GM21423 (cell line): ENCODE results near the gene MRPL1.
A peak's percentile ranks its signal among the peaks of the same experiment; 100 is the strongest.

Experiments used
- ATAC-seq: cut with Tn5 transposase; IDR thresholded peaks from one replicate; pipeline ENCODE4 v1.9.1; 2021; ENCODE audit warnings: mild to moderate bottlenecking, moderate library complexity; ENCODE audit not compliant: unreplicated experiment

The MRPL1 gene

DNA sequence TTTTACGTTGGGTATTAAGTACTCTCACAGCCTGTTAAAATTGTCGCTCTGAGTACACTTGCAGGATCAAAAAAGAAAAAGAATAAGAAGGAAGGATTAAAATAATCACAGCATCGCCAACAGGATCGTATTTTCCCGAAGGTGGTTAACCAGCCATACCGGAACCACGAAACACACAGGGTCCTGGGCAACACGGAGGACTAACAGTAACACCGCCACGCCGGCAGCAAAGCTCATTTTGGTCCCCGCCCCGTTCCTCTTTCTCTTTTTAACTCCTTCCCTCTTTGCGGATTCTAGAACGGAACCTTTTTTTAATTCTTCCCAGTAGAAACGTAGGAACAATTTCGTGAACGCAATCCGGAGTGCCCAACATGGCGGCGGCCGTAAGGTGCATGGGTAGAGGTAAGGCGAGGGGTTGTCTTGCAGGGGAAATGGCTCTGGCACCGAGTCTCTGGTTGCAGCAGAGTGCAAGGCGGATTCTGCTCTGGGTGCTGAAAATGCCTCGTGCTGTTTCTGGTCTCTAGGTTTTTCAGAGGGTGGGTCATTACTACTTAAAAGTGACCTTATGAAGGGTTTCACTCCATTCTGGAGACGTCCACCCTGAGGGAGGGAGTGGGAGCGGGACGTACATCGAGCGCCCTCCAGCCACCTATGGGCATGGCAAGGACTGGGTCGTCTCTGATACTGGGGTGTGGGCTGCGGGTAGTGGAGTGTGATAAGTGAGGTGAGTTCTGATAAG, at the start of gene MRPL1:
Gene MRPL1 (plus strand): TSS at position 353 of the 739 bp plus-strand sequence. CDS start 19 bp downstream, at position 372.
- ATAC-seq: peak; percentile 85

DNA sequence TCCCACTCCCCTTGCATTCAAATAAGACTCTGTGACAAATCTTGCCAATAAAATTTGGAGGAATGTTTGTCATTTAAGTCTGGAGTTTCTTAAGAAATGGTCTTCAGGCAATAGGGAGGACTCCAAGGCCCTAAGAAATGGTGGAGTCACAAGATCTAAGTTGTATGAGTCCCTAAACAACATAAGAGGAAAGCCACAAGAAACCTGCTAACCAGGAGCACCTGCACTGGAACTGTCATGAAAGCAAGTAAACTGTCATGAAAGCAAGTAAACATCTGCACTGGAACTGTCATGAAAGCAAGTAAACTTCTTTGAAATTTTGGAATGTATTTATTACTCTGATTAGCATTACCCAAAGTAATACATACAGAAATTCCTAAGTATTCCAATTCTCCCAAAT, 47.0 kb upstream of the MRPL1 start:
- no peak for ATAC-seq

DNA sequence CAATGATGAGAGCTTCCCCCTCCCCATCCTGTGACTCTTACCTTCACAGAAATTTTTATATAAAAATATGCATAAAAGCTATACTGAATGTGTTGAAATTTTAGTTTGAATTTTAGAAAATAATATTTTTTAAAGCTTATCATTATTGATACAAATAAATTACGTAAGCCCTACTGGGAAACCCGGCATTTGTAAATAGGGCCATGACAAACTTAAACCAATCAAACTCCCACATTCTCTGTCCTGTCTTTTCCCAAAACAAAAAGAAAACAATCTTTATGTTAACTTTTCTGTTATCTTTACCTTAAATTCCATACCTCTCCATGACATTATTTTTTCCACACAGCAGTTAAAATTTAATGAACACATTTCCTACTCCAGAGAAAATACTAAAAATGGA, 46.1 kb upstream of the MRPL1 start:
- no peak for ATAC-seq

DNA sequence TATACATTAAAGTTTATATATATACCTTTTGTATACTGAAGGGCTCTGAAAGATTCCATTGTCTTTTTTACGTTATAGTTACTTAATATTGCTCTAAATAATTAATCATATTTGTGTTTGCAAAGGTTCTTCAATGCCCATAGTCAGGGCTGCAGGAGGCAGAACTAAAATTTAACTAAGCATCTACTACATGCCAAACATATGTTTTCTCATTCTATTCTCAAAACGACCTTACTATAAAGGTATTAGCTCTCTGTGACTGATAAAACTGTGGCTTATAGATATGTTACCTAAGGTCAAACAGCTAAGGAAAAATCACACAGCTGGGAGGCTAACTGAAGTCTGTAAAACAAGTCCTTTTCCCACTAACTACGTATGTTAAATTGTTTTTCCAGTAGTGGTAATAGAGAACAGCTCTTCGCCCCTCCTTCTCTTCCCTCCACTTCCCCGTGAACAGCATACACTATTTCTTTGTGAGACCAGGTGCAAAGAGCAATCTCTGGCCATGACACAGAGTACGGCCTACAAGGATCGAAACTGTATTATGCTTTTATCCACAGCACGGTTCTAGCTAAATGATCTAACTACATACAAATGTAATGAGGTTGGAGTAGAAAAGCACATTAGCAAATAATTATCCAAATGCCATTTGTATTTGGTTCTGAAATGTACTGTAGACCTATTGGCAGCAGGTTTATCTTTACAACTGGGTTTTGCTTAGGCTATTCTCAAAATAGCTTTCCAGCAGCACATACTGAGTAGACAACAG, 45.1 kb upstream of the MRPL1 start:
- no peak for ATAC-seq

DNA sequence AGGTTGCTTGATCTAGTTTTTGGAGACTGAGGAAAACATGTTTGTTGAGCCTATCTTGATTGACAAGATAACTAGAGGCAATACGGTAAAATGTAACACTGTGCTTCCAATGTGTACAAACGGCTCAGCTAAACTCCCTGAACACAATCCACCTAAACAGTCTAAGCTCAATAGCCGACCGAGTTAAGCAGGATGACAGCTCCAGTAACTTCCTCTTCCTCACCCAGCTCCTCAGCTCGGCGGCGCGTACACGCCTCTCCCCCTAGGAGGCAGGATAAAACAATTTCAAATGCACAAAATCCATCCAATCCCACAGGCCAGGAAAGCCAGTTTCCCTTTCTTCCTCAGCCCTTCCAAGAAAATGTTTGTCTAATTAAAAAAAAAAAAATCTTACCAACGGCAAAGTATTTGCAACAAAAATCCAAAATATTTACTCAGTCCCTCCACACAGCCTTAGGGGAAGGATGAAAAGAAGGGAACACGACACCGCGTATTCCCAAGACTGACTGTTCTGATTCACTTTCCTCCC, 44.5 kb upstream of the MRPL1 start:
- no peak for ATAC-seq

DNA sequence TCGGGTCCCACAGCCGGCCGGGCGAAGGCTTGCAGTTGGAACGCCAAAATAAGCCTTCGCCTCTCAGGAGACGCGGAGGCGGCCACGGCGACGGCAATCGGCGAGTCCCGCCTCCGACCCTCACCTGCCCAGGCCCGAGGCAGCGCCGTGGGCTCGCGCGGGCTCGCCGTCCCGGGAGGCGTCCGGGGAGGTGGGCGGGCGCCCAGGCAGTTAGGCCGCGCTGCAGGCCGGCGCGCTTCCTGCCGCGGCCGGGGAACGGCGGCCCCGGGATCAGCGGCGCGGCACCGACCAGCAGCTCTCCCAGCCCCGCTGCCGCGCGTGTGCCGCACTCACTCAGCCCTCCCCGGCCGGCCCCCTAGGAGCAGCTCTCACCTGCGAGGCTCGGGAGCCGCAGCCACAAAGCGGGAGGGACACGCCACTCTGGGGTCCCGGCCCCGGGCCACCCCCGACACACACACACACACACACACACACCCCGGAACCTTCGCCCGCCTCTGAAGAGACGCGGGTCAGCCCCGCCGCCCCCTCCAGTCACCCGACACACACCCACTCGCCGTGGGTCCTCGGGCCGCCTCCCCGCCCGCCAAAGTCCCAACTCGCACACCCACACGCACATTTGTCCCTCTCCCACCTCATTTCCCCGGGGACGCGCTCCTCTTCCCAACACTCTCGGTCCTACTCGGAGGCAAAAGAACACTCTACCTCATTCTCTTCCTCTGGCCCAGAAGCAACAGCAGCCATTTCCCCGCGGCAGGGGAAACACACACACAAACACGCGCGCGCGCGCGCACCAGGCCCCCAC, 43.8 kb upstream of the MRPL1 start, which contains the start of gene CNOT6L:
Gene CNOT6L (minus strand): TSS at position 767 of the 802 bp plus-strand sequence. CDS start 60 bp downstream, at position 707.
- ATAC-seq: peak; percentile 23

DNA sequence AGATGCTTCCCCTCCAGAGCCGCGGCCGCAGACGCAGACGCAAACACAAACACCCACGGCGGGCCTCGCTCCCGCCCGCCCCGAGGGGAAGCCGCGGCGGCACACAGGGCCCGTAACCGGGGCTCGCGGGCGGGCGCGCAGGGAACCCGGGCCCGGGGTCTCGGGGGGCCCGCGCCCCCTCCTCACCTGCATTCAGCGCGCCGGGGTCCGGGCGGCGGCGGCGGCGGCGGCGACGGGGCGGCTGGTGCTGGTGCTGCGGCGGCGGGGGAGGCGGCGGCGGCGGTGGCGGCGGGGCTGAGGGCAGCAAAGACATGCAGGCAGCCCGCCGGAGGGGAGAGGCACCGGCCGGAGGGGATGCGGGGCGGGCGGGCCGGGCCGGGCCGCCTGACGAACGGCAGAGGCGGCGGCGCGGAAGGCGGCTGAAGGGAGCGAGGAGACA, 43.2 kb upstream of the MRPL1 start:
- peak; percentile 12 for ATAC-seq

DNA sequence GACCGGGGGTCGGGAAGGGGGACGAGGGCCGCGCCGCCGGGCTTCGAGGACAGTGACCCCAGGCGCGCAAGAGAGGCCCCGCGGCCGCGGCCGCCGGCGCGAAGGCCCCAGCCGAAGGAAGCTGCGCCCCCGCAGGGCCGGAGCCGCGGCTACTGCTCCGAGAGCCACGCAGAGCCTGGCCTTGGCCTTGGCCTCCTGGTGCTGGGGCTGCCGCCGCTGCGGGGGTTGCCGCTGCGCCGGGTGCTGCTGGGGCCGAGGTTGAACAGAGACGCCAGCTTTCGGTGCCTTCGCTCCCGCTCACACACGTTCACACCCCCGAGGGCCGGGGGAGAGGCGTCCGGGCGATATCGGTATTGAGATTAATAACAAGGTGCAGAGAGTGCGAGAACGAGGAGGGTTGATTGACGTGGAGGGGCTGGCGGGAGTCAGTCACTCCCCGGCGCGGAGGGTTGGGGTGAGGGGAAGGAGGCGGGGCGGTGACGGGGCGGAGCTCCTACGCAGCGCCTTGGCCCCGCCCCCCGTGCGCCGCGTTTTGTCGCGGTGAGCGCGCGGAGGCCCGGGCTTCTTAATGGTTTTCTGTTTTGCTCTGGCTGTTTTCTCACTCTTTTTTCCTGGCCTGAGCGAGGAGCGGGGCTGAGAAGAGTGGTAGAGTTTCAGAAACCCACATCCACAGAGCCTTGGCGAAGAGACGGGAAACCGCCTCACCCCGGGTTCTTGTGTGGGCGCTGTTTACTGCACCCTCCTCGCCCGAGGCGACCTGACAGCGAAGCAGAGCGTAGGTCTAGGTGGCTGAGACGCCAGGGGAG, 42.6 kb upstream of the MRPL1 start:
- peak; percentile 76 for ATAC-seq

DNA sequence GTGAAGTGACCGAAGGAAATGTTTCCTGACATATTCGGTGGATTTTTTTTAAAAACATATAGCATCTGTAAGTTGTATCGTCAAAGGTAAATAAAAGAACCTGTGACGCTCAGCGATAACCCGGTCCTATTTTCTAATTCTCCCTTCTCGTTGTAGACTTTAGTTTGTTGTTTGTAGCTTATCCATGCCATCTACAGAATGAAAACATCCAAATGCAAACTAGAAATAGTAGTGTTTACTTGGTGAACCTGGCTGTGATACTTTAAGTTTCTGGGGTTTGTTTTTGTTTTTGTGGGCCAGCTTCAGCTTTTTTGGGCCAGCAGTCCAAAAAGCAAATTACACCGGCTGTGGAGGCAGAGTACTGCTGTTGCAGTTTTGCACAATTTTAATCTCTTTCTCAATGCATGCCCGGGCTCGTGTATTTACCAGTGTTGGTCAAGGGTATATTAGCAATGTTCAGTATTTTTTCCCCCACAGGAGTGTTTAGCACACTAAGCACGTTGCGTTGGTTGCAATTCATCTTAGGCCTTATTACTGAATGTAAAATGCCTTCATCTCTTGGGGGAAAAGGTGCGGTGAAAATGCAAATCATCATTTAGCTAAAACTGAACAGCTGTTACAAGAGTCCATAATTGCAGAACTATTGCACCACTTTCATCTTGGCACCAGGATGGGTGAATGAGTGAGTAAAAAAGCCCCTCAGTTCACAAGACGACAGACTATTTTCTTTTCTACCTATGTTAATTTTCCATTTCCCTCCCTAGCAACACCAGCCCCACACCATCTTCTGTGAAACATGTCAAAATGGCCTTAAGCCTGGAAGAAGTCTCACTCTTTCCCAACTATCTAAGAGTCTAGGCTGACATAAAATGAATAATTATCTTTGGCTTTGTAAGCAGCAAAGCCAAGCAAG, 41.7 kb upstream of the MRPL1 start:
- no peak for ATAC-seq

DNA sequence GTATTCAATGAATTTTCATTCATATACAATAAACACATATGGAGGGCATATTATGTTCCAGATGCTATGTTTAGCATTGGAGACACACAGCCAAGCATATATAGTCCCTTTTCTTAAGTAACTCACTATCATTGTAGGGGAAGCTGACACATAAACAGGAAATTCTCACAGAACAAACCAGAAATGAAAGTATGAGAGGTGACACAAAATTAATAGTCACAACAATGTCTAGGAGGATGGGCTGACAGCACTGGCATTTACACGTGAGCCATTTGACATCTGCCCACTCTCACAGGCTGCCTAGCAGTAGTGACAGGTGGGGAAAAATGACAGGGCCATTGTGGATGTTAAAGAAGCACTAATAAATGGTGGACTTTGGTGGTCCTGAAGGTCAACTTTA, 40.9 kb upstream of the MRPL1 start:
- no peak for ATAC-seq

DNA sequence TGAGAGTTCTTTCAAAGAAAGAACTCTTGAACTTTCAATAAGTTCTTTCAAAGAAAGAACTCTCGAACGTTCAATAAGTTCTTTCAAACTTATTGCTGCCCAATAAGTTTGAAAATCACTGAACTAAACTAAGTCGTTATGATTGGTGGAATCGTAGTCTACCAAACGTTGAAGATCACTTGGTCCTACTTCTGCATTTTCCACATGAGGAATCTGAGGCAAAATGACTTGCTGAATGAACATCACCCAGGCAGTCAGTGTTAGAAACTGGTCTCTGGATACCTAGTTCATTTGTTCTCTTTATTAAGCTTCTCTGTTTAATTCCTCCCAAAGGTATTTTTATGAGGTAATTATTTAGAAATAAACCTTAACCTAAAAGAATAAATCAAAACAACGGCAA, 36.4 kb upstream of the MRPL1 start:
- ATAC-seq: no peak

DNA sequence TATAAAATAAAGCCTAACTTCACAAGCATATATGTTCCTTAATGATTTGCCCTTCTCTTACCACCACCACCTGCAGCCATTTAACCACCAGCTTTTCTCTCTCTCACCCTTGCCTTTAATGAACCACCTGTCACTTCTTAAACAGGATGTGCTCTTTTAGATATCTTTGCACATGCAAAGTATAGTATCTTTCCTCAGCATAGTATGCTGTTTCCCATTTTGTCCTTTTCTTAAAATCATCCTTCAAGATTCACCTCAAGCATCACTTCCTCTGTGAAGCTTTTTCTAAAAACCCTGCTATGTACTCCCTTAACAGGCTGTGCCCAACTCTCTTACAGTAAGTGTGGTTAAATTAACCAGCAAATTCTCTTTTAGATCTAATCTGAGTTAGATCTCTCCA, 35.3 kb upstream of the MRPL1 start:
- no peak for ATAC-seq

DNA sequence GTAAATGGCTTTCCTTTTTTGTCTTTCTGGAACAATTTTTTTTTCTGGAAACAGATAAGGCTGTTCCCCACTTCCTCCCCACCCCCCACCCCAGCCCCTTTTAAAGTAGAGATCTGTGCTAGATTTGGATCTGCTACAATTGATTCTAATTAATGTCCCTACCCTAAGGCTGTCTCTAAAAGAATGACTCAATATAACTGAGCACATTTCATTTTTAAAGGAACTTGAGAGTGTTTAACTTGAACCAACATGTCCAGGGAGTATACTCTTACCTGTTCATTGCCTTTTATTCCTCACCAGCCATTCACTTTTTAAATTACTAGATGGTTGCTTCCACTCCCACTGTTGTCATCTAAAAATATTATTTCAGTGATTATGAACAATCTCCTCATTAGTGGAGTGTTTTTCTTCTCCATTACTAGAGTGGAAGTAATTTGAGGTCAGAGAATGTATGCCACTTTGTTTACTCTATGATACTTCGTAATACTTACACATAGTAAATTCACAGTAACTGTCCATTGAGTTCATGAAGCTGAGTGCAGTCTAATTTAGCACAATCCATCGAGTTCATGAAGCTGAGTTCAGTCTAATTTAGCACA, 29.4 kb upstream of the MRPL1 start:
- no peak for ATAC-seq

DNA sequence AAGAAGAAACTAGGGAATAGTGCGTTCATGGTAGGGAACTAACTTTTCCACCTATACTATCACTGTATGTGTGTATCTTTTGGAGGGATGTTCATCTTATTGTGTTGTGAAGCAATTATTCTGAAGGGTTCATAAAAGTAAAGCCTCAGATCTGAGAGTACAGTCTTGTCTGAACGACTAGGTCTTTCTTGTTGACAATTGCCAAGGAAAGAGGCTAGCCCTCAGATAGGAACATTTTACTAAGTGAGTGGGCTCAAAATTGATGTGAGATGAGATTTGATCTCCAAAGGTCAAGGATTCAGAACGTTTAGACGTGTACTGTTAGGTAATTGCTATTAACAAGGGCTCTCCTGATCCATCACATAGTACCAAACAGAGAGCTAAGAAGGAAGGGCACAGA, 28.2 kb upstream of the MRPL1 start:
- ATAC-seq: no peak

DNA sequence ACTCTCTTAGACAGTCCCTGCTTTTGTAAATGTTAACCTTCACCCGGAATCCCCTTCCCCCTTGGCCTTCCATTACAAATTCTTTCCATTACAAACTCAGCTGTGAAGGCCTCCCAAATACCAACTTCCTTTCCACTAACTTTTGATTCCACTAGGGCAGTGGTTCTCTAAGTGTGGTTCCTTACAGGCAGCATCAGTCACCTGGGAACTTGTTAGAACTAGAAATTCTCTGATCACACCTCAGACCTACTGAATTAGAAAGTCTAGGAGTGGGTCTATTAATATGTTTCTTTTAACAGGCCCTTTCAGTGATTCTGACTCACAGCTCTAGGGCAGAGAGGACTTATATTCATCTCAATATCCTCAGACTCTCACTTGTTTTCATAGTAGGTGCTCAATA, 19.0 kb upstream of the MRPL1 start:
- no peak for ATAC-seq

DNA sequence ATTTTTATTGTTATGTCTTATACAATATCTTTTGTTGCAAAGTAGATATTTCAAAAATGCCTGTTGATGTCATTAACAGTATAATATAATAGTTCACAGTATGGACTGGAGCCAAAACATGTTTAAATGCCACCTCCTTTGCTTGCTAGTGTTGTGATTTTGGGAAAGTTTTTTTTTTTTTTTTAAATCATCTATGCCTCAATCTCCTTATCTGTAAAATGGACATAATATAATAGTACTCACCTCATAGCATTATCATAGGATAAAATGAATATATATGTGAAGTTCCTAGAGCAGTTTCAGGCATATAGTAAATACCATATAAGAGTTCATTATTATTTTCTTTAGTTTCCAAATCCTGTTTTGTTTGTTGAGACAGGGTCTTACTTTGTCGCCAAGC, 18.3 kb upstream of the MRPL1 start:
- ATAC-seq: no peak

DNA sequence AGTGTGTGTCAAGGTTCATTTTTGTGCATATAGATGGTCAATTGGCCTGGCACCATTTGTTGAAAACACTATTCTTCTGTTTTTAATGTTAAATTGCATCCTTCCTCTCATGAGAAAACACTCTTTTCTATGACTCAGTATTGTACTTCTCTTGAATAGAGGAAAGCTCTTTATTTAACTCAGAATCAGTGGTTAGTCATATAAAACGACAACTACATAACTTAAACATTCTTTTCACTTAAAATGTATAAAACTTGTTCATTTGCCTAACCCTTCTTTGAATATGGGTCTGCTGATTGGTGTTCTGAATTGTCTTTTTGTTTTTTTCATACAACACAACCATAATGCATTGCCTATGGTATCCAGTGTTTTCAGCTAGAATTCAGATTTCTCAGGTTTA, 17.2 kb upstream of the MRPL1 start:
- no peak for ATAC-seq

DNA sequence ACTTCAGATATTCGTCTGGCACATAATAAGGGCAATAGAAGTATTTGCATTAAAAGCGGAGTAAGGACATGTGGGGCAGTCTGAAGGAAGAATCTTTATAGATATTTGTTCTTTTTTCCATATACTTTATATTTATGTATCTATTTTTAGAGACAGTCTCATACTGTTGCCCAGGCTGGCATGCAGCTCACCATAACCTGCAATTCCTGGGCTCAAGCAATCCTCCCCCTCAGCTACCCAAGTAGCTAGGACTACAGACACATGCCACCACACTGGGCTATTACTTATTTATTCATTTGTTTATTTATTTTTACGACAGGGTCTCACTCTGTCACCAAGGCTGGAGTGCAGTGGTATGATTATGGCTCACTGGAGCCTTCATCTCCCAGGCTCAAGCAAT, 16.7 kb upstream of the MRPL1 start:
- ATAC-seq: no peak

DNA sequence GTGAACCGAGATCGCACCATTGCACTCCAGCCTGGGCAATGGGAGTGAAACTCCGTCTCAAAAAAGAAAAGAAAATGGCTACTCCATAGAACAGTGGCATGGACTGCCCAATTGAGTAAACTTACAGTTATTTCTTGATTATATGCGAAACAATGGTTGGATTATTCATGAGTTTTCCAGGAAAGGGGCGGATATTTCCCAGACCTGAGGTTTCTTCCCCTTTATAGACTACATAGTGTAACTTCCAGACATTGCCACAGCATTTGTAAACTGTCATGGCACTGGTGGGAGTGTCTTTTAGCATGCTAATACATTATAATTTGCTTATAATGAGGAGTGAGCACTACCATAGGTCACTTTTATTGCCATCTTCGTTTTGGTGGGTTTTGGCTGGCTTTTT, 14.1 kb upstream of the MRPL1 start:
- no peak for ATAC-seq
